Stimulated activated CD8-positive, alpha-beta memory T cell treated with anti-CD3 and anti-CD28 coated beads, Interleukin-12 subunit alpha, Interleukin-12 subunit beta, amount 100 ng/mL, for 4 hours (primary cell): ENCODE measurements around the gene UNC80.

ENCODE experiments used
- DNase-seq: peaks from one replicate; pipeline ENCODE4 v3.0.0-alpha.2; 2020; ENCODE audit warnings: low read depth

The UNC80 gene

GRCh38 chr2:210034087-210034683 lies 262.6 kb downstream of the UNC80 start:
- DNase-seq: no peak

GRCh38 chr2:210035679-210036078 lies 264.0 kb downstream of the UNC80 start:
- no peak for DNase-seq

- DNase-seq: no peak
Measured at GRCh38 chr2:210038078-210038477, 266.4 kb downstream of the UNC80 start.

GRCh38 chr2:210046851-210047500 lies 275.3 kb downstream of the UNC80 start:
- DNase-seq: no peak
